OCI-M2 (cell line): ENCODE data around the gene GASK1A.
"Not testable (repeated sequence)": the region's sequence is repeated elsewhere in the genome, so short reads cannot be mapped to it uniquely, and the experiment has no call there.

Experiments
- DNase-seq: peaks from one replicate; lab custom pipeline; 2025; ENCODE audit not compliant: unreplicated experiment; lab: John Stamatoyannopoulos, UW

GASK1A gene

DNA sequence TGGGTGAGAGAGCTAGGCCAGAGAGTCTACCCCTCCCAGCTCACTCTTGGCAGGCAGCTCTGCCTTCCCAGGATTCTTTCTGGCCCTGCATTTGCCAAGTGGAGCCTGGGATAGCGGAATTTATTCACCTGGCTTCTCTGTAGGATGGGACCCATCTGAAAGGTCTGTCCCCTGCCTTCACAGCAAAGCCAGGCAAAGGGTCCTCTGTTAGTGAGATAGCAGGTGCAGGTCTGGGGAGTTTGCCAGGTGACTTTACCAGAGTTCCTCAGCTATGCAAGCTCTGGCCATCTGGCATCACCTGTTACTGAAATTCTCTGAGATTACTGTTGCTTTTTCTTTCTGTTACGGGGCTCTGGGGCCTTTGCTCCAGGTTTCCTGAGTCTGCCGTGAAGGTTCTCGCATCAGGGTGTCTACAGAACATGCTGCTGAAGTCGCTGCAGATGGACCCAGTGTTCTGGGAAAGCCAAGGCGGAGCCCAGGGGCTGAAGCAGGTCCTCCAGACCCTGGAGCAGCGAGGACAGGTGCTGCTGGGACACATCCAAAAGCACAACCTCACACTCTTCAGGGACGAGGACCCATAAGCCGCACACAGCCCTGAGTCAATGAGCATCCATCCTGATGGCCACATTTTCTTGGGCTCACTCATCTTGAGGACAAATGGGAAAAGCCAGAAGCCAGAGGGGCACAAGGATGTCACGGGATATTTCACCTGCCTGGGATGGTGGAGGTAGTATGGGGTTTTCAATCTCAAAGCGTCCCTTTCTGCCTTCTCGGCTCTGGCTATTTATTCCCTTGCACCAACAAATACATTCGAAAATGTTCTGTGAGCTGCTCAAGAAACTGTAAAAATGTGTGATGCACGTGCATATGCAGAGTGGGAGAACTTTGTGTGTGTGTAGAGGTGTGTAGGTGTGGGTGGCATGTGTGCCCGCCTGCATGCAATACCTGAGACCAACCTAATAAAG, 77.0 kb downstream of the GASK1A start:
- DNase-seq, result no peak

DNA sequence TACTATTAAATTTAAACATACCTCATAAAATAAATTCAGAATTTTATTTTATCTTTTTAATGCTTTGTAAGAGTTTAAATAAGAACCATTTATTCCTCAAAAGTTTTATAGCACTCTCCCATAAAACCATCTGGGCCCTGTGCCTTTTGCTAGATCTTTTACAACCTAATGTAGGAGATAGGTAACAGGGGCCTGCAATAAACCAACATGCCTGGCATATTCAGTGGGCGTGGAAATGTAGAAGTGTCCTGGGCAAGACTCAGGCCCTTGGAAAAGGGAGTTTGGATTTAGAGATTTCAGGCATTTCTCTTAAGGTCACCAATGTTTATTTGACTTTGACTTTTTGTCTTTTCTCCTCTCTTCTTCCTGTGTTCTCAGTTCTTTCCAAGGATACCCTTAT, 80.3 kb downstream of the GASK1A start:
- DNase-seq, result no peak

DNA sequence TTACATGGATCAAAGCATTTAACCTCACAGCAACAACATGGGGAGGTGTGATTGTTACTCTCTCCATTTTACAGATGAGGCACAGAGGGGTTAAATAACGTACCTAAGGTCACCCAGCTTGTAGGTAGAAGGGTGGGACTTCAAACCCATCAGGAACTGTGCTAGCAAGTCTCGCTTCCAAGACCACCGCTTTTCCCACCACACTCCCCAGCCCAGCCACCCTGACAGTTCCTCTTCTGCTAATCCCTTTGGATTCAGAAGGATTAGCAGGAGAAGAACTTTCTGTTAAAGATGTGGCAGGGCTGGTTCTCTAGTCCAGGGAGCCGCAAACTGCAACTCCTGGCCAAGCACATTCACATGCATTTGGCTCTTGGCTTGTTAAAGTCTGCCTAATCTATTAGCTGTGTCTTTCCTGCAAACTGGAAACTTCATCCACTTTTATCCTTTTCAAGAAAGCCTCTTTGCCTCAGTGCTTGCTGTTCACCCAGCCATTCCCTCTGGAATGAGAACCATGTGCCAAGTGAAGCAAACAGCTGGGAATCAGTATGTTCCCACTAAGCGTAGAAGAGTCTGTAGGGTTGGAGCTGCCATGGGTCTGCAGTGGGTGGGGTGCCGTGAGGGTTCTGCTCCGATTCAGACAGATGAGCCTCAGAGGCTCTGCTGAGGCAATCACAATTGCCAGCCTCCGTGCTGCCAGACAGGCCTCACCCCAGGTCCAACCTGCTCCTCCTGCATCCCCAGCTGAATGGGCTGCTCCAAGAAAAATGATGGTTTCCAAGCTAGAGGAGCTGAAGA, 82.2 kb downstream of the GASK1A start:
- no peak for DNase-seq

DNA sequence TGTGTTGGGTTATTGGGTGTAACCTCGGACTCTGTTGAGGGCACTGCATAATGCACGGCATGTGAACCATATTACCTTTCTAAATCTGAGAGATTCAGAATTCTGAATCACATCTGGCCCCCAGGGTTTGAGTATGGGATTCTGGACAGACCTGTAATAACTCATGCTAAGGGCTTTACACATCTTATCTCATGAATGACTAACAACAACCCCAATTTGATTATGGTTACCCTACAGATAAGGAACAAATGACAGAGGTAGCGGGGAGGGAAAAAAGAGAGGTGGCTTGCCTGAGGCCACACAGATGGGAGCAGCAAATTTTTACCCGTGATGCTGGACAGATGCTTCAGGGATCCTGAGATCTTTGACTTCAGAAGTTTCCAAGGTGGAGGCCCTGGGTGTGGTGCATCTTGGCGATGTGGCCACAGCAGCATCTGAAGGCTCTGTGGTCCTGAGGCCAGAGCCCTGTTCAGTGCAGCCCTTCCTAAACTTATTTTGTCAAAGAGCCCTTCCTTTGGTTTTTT, 83.0 kb downstream of the GASK1A start:
- no peak for DNase-seq

DNA sequence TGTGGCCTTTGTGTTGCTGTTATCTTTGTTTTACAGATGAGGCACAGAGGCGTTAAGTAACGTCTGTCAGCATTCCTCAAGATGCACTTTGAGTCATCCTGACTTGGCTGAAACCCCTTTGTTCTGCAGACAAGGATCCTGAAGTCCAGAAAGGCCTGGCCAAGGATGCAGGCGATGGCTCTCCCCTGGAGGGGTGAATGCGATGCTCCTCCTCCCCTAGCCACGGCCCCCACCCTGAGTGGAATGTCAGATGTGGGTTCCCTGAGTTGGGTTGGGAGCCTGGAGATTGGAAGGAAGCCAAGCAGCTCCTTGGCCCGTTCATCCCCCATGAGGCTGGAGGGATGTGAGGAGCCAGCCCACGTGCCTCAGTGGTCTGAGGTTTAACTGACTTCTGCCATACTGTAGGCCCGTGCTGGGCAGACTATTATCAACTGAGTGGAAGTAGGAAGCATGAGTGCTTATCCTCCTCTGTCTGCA, 83.5 kb downstream of the GASK1A start:
- no peak for DNase-seq

DNA sequence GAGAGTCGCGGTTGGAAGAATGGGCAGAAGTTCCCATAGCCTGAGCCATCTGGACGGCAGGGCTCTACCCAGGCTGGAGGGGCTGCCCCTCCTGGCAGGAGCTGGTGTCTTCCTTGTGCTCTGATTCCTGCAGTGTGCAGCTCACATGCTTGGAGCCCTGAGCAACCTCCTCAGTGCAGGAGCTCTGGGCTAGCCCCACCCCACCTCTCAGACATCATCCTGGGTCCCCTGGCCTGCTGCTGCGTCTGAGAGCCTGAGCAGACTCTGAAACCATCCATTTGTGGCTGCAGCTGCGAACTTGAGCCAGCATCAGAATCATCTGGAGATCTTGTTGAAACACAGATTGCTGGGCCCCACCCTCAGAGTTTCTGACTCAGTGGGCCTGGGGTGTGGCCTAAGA, 84.0 kb downstream of the GASK1A start:
- DNase-seq, result no peak

DNA sequence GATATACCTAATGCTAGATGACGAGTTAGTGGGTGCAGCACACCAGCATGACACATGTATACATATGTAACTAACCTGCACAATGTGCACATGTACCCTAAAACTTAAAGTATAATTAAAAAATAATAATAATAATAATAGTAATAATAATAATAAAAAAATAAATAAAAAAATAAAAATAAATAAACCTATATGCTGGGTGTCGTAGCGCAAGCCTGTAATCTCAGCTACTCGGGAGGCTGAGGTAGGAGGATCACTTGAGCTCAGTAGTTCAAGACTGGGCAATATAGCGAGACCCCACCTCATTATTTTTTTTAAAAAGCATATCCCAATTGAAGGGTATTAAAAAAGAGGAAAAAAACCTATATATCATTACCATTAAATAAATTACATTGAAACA, 91.6 kb downstream of the GASK1A start:
- not testable (repeated sequence) for DNase-seq

DNA sequence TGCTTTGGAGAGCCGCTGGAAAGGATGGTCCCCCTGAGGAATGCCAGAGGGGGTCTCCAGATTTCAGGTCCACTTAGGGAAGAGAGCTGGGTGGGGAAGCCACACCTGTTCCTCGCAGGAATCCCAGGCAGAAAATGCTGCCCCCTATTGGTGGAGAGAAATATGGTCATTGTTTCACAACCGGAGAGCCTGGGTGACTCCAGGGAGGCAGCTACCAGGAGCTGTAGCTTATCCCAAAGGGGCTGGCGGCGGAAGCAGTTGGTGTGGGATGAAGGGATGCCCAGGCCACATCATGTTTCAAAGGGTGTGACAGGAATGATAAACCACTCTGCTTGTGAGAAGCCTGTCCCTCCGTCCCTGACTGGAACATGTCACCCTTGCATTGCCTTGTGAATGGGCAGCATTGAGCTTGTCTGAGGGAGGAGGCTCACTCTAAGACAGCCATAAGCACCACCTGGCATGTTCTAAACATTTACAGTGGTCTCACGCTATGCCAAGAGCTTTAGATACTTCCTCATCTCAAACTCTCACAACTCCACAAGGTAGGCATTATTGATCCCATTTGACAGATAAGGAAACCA, 92.3 kb downstream of the GASK1A start:
- DNase-seq, result no peak

DNA sequence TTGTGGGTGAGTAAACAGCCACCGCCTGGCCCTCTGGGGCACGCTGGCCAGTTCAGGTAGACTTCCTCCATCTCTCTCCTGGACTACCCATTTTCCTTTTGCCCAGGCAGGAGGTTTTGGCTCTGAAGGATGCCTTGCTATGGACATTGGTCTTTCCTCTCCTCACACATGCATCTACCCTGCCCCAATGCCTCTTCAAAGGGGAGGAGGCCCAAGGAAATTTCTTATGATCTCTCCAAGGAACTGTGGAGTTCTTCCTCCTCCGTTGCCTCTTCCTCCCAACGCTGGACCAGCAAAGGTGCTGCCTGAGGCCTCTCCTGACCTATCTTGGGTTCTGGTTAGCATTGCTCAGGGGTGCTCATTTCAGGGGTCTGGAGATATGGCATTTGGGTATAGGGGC, 93.2 kb downstream of the GASK1A start:
- no peak for DNase-seq

DNA sequence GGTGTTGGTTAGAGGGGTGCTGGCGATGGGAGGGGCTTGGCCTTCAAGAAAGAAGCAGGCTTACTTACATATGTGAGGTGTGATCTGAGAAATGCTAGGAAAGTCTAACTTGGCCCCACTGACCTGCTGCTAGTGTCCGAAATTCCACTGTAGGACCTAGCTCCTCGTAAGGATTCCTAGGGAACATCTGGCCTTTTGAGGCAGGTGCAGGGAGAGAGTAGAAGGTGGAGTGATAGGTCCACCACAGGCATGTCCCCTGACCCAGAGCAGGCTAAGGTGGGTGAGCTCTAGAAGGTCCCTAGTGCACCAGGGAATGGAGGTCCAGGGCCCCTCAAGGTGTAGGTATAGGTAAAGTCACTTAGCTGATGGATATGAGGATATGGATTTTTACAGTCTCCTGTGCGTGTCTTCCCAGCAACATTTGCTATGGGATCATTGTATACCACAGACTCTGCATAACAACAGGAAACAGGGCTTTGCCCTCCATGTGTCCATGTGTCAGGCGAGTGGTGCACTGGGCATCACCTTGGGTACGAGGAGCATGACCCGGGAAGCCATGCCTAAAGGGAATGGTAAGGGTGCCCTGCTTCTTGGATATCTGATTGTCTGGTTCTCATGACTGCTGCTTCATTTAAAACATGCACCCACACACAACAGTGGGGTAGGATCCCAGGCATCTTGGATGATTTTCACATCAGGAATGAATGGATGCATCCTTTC, 94.2 kb downstream of the GASK1A start:
- no peak for DNase-seq

DNA sequence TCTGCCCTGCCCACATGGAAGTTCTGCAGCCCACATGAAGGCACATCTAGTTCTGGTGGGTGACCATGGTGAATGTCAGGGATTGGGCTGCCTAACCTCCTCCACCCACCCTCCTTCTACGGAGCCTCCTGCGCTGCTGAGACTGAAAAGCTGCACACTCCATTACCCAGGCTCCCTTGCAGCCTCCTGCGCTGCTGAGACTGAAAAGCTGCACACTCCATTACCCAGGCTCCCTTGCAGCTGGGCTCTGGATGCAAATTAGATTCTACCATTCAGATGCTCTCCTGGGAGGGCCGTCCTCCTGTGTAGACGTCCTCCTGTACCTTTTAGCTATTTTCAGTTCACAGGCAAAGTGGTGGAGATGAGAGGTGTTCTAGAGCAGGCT, 94.7 kb downstream of the GASK1A start:
- no peak for DNase-seq

DNA sequence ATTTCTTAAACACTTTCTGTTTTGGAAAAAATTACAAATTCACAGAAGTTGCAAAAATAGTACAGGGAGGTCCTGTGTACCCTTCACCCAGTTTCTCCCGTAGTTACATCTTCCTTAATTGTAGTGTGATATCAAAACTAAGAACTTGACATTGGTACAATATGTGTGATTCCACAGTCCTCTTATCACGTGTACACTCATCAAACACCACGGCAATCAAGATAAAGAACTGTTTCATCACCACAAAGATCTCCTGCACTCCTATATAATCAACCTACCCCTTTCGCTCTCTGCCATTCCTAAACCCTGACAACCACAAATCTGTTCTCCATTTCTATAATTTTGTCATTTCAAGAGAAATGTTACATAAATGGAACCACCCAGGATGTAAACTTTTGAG, 95.4 kb downstream of the GASK1A start:
- DNase-seq, result no peak

DNA sequence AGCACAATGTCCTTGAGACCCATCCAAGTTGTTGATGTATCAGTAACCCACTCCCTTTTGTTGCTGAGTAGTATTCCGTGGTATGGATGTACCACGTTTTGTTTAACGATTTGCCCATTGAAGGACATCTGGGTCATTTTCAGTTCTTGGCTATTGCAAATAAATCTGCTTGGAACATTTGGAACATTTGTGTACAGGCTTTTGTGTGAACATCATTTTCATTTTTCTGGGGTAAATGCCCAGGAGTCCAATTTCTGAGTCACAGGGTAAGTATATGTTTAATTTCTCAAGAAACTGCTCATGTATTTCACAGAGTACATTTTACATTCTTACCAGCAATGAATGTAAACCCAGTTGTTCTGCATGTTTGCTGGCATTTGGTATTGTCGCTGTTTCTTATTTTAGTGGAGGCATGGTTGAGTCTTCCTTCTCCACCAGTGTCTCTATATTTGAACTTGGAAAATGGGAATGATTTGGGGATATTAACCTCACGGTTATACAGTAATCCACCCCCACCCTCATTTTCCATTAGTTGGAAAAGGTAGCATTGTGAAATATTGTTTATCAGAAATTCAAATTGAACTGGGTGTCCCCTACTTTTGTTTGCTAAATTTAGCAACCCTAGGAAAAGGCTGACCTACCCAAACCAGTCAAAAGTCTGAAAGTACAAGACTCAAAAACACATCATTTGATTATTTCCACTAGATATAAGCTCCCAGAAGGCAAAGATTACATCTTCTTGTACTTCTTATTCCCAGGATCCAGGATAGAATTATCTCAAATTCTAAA, 96.0 kb downstream of the GASK1A start:
- DNase-seq, result no peak

DNA sequence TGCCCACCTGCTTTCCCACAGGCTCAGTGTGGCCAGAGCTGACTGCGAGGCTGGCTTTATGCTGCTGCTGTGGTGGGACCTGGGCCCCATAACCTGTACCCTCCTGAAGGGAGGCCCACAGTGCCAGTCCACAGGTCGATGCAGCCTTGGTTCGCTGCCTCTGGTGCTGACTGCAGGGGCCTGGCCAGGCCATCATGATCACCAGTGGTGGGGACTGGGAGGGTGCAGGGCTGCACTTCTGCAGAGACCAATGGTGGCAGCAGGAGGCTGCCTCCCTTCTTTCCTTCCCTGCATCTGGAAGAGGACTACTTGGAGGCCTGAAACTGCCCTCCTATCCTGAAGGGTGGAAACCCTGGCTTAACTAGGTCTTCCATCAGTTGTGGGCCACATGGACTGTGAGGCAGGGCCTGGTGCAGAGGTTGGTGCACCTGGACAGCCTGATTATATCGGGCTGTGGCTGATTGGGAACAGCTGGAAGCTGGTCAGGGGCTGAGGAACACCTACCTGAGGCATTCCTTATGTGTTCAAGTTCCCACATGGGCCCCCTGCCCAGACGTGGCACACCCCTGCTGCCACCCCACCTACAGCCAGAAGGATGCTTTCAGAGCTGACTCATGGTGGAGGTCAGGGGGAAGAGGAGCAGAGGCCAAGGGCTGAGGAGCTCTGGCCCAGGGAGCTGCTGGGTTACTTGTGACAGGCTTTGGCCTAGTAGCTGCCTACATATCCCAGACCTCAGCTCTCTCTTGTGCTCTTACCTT, 97.0 kb downstream of the GASK1A start:
- DNase-seq, result no peak

DNA sequence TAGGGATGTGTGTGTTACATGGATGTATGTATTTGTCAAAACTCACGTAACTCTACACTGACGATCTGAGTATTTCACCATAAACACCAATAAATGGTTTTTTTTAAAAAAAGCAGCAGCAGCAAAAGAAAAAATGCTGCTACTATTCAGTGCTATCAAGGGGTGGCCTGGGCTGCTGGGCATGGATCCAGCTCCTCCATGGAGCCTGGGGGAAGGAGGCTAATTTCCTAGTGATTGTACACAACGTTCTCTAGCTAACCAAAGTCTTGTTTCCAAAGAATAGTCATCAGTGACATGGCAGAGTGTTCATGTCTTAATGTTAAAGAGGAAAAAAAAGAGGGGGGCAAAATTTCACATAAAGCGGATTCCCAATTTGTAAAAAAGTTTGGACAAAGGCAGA, 97.7 kb downstream of the GASK1A start:
- DNase-seq, result no peak

DNA sequence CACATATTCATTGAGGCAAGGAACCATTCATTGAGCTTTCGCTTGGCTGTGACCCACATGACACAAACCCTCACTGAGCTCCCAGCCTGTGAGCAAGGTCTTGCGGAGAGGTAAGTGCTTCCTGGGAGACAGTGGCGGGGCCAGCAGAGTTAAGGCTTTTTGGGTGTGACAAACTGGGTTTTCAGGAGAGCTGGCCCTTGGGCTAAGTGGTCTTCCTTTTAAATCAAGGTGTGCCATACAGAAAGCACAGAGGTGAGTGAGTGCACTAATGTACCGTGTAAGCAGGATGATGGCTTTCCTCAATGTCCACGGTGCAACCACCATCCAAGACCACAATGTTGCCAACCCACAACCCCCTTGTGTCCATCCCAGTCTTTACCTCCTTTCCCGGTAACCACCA, 98.2 kb downstream of the GASK1A start:
- DNase-seq, result no peak

DNA sequence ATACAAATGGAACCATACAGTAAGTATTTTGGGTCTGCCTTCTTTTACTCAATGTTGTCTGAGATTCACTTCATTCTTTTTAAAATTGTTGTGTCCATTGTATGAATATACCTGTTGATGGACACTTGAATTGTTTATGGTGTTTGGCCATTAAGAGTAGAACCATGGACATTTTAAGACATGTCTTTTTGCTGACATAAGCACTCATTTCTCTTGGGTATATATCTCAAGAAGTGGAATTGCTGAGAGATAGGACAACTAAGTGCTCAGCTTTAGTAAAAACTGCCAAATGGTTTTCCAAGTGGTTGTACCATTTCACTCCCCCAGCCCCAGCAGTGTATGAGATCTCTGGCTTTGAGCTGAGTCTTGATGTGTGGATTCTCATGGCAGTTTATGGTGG, 98.6 kb downstream of the GASK1A start:
- DNase-seq, result no peak

DNA sequence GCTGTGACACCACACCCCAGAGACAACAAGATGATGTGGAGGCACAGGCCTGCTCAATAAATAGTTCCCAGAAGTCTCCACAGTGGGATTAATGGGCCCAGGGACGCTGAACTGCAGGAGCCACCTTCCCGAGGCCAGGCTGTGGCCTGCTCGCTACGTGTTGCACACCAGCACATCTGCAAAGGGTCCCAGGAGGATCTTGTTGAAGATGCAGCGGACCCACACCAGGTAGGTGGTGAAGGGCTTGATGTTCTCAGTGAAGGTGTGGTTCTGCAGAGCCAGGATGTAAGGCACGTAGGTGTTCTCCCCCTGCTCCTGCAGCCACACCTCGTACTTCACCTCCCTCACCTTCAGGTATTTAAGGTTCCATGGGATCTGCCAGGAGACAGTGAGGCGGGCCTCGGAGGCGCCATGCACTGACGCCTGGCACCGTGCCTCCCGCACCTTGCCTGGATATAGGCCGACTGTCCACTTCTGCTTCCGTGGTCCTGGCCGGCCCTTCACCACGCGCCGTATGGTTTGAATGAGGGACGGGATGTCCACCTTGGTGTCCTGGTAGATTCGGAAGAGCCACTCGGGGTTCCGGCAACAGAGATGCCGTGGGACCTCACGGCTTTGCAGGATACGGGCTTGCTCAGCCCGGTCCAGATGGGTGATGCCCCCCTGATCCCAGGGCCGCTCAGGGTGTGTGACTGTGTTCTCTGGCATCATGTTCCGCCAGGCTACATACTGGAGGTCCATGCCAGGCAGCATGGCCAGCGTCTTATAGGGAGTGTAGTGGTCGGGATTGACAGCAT, 100.6 kb downstream of the GASK1A start:
- DNase-seq, result no peak
